DLD1 (cell line): ENCODE measurements around the gene THAP12.
"Not testable (repeated sequence)": the region's sequence is repeated elsewhere in the genome, so short reads cannot be mapped to it uniquely, and the experiment has no call there.

Experiments
- in situ Hi-C: cut with HindIII; loops from 2 replicates; pipeline ENCODE4 v1.10.0; 2017; ENCODE audit warnings: low sequenced_read_pairs

Gene THAP12, protein sequence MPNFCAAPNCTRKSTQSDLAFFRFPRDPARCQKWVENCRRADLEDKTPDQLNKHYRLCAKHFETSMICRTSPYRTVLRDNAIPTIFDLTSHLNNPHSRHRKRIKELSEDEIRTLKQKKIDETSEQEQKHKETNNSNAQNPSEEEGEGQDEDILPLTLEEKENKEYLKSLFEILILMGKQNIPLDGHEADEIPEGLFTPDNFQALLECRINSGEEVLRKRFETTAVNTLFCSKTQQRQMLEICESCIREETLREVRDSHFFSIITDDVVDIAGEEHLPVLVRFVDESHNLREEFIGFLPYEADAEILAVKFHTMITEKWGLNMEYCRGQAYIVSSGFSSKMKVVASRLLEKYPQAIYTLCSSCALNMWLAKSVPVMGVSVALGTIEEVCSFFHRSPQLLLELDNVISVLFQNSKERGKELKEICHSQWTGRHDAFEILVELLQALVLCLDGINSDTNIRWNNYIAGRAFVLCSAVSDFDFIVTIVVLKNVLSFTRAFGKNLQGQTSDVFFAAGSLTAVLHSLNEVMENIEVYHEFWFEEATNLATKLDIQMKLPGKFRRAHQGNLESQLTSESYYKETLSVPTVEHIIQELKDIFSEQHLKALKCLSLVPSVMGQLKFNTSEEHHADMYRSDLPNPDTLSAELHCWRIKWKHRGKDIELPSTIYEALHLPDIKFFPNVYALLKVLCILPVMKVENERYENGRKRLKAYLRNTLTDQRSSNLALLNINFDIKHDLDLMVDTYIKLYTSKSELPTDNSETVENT

DNA sequence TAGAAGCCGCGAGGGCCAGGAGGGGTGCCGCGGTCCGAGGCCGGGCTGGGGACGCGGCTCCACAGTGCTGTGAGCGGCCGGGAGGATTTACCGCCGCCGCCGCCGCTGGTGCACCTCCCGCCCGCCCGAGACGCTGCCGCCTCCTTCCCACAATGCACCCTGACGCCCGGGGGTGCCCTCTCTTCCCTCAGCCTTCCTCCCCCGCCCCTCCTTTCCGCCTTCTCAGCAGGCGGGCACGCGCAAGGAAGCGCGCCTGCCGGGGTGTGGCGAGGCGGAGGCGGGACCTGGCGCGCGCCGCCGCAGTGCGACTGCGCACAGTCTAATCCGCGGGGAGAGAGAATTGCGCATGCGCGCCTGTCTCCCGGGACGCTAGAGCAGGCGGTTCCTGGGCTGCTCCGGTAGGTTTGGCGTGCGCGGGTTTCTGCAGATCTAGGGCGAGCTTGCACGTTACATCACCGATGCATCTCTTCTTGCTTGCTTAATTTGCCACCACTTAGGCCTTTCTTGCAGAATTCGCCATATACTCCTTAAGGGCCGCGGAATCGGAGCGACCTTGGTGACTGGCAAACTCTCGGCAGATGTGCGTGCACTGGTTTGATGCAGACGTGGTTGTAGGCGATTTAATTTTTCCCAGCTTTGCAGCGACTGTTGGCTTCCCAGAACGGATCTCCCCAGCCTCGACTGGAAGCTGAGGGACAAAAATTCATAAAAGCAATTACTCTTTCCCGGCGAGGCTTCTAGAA, at the start of gene THAP12, which contains the start of gene GVQW3:
Gene THAP12 (minus strand): TSS at position 156 of the 743 bp plus-strand sequence. CDS start 296 bp downstream, outside the sequence.
Gene GVQW3 (plus strand): TSS at position 347 of the 743 bp plus-strand sequence. CDS start 506 bp downstream, outside the sequence.
- in situ Hi-C loops = no loop called here

DNA sequence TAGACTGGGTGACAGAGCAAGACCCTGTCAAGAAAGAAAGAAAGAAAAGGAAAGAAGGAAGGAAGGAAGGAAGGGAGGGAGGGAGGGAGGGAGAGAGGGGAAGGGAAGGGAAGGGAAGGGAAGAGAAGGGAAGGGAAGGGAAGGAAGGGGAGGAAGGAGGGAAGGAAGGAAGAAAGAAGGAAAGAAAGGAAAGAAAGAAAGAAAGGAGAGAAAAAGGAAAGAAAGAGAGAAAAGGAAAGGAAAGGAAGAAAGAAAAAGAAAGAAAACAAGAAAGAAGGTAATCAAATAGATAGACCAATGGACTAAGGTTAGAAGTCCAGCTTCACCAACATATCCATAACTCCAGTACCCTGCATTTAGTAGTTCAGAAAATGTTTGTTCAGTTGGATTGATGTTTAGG, 45.7 kb upstream of the THAP12 start:
- in situ Hi-C loops = no loop called here

DNA sequence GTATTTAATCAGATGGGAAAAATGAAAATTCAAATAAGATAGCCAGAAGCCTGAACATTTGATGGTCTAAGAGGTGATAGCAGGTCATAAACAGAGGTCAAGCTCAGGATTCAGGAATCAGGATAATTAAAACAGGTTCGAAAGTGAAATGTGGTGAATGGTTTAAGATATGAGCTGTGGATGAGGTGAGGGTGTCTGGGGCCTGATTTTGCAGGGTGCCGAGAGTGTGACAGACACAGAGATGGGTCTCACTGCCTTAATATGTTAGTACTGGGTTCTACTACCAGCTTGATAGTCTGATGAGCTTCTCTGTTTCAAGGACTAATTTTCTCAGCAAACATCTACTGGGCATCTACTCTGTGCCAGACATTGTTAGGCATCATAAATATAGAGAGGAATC, 44.0 kb upstream of the THAP12 start:
- in situ Hi-C loops = no loop called here

DNA sequence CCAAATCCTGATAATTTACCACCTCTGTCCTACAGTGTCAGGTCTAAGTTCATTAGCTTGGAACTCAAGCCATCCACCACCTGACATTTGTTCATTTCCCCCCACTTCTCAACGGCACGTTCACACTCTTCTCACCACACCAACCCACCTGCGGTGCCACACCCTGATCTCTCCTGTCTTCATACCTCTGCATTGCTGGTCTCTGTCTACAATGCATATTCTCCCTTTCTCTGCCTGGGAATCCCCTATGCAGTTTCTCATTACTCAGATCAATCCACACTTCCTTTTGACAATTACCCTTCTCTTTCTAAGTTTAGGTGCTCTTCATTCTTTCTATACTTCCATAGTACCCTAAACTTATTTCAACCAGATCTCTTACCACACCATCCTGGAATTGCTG, 43.4 kb upstream of the THAP12 start:
- in situ Hi-C loops = no loop called here

DNA sequence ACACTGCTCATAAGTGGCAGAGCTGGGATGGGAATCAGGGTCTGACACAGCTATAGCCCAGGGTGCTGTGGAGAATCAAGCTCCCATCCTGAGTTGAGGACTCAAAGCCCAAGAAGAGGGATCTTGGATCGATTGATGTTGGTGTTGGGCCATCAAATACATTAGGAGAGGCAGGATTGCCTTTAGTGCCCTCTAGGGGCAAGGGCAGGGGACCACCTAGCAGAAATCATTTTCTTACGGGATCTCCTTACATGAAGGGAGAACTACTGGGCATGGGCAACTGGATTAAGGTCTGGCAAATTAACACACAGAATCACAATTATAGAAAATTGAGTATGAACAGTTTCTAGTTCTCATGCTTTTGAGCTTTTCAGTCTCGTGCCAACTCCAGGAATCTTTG, 39.0 kb upstream of the THAP12 start:
- in situ Hi-C loops = no loop called here

DNA sequence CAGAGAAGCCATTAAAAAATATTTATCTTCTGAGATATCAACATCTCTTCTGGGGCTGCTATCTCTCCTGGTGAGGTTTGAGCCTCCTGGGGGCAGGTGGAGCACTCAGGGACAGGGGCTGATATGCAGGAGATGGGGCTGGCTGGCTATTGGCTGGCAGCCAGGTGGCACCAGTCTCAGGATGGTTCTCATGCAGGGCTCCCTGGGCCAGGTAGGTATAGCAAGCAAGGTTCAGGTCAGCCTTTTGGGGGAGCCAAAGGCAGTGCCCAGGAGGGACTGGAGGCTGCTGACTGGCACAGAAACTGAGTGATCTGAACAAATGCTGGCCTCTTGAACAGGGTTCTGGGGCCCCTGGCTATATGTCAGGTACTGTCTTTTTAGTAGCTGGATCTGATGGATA, 34.1 kb upstream of the THAP12 start:
- in situ Hi-C loops = no loop called here

DNA sequence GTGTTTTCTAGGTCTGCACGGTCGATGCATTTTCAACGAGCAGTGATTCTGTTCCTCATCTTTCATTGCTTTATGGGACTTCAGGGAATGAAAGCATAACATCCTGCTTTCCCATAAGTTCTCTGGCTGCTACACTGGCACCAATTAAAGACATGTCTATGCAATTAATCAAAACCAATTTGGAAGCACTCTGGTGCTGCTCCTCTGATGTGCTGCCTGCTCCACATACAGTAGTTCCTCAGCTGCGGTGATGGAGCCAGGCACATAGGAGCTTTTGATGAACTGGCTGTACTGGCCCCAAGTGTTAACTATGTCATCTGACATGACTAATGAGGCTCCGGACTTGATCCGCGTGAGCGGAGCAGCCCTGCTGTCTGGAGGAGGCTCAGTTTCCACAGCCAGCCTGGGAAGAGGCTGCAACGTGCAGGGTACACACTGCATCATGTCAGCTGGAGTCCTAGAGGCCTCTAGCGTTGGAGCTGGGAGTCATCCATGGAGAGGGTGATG, 30.0 kb upstream of the THAP12 start:
- in situ Hi-C loops = no loop called here

DNA sequence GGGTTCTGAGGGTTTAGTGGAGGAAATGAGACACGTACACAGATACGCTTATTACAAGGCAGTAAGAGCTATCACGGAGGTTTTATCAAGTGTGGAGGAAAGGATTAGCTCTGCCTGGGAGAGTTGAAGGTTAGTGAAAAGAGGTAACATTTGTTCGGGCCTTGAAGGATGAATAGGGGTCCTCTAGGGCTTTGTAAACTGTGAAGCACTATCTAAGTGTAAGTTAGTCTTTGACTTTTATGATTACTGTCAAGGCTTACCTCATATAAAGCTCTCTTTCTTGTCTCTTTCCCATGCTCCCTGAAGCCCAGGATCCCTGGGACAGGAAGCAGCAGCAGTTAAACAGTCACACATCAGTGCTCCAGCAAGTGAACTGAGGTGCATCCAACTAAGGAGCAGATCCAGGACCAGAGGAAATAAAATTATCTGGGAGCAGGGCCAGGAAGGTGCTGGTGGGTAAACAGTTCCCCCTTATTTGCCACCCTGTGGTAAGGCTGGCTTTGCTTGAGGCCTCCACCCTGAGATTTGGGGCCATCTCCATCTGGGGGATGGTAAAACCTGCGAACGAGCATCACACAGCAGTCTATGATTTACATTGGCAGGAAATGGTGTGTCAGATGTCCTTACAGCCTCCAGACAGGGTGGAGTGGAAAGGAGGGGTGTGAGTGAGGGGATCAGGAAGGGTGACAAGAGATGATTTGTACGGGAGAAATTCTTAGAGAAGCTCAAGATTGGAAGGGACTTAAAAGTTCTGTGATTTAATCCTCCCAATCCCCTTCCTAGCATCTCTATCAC, 27.4 kb upstream of the THAP12 start:
- in situ Hi-C loops = no loop called here

DNA sequence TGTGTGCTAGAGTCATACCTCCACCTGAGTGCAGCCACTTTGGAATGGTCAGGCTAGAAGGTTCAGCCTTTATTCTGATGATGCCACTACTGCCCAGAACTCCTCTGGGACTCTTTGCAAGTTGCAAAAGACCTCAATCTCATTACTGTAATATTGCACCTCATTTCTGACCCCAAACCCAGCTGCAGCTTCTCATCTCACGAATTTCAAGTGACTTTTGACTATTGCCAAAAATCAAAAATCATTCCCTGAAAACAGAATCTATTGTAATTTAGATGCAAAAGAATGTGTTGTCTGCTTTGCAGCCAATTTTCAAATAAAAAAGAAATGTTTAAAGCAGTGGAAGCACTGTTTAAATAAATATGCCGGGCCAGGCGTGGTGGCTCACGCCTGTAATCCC, 25.4 kb upstream of the THAP12 start:
- in situ Hi-C loops = no loop called here

DNA sequence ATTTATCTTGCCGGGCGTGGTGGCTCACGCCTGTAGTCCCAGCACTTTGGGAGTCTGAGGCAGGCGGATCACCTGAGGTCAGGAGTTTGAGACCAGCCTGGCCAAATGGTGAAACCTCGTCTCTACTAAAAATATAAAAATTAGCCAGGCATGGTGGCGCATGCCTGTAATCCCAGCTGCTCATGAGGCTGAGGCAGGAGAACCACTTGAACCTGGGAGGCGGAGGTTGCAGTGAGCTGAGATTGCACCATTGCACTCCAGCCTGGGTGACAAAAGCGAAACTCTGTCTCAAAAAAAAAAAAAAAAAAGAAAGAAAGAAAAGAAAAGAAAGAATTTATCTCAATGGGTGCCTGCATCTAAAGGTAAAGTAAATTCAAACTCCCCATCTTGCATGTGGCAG, 20.6 kb upstream of the THAP12 start:
- in situ Hi-C loops = not testable (repeated sequence)

DNA sequence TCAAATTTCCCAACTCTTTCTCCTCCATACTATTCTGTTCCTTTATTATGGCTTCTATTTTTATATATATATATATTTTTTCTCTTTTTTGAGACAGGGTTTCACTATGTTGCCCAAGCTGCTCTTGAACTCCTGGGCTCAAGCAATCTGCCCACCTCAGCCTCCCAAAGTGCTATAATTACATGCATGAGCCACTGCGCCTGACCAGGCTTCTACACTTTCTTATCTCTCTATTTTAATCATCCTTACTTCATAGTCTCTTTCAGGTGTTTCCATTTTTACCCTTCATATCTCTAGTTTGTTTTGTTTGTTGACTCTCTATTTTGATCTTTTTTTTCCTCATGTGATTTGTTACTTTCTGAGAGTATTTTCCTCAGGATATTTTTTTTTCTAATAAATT, 20.0 kb upstream of the THAP12 start:
- in situ Hi-C loops = no loop called here

DNA sequence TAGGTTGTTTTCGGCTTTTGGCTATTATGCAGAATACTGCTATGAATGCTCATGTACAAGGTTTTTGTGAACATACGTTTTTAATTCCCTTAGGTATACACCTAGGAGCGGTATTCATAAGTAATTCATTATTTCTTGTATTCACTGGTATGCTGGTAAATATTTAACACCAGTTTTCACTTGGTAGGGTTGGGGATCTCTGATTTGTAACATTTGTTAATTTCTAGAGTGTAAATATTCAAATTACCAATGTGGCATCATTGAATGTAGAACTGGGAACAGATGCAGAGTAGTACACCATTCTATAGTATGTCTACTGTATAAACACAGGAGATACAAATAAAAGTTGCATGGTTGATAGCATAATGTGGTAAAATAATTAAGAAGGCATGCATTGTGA, 16.5 kb upstream of the THAP12 start:
- in situ Hi-C loops = no loop called here

DNA sequence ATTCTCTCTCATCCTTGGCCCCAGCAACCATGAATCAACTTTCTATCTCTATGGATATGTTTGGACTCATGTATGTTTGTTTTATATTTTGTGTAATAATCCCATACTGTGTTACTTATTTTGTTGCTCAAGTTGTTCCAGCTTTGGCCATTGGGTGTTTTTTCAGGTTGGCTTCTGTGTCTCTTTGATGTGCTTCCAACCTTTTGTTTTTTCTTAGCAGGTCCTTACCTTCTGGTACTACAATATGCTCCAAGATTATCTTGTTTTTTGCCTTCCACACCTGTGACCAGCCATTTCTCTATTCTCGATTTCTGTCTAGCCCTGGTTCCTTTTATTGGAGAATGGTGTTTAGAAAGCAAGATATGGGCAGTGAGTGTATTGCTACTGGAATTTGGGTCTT, 14.4 kb upstream of the THAP12 start:
- in situ Hi-C loops = no loop called here

DNA sequence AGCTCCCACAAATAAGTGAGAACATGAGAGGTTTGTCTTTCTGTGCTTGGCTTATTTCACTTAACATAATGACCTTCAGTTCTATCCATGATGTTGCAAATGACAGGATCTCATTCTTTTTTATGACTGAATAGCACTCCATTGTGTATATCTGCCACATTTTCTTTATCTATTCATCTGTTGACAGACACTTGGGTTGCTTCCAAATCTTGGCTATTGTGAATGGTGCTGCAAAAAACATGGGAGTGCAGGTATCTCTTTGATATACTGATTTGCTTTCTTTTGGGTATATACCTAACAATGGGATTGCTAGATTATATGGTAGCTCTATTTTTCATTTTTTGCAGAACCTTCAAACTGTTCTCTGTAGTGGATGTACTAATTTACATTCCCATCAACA, 13.5 kb upstream of the THAP12 start:
- in situ Hi-C loops = no loop called here

DNA sequence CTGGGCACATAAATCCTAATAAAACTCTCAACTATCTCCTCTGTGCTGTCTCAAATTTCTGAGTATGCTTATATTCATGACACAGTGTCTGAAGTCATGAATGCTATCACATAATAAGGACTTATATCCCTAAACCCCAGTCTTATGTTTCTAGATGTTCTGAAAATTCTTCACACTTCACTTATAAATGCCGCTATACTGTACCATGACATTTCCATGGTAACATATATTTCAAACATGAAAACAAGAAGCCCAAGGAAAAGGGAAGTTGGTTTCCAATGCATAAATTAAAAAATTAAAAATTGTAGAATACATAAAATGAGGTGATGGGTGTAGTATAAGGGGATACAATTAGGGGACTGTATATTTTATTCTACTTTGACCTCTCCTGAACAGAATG, 11.9 kb upstream of the THAP12 start:
- in situ Hi-C loops = no loop called here

DNA sequence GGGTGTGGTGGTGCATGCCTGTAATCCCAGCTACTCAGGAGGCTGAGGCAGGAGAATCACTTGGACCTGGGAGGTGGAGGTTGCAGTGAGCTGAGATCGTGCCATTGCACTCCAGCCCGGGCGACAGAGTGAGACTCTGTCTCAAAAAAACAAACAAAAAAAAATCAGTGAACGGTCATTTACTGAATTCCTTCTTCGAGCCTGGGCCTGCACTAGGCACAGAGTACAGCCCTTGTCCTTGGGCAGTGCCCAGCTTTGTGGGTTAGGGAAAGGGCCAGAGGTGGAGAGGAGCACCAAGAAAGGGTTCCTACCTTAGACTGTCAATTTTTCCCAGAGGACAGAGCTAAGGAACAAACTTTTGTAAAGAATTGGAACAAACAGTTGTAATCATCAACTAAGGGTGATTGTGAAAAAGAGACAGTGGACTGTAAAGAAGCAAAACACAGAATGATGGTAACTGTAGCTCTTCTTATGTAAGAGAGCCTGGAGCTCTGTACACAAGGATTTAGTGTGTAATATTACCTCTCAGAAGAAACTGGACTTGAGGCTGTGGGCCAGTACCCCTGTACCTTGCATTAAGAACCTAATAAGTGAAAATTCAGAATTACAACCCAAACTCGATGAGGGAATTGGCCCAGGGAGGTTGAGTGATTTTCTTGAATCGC, 11.0 kb upstream of the THAP12 start:
- in situ Hi-C loops = no loop called here

DNA sequence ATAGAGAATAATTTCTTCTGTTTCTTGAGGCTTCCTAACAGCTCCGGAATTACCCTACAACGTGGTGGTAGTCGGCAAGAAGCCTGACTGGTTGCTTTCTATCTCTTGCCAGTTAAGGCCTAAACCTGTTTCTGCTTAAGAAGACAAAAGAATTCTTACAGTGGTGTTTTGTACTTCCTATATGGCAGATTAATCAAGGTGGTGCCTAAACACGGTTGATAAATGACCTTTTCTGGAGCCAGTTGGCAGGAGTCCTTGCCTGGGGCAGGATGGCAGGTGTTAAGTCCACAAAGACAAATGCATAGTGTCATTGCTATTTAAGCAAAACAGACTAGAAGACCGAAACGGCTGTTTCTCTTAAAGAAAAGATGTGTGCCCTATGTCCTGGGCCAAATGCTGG, 10.1 kb upstream of the THAP12 start:
- in situ Hi-C loops = no loop called here

DNA sequence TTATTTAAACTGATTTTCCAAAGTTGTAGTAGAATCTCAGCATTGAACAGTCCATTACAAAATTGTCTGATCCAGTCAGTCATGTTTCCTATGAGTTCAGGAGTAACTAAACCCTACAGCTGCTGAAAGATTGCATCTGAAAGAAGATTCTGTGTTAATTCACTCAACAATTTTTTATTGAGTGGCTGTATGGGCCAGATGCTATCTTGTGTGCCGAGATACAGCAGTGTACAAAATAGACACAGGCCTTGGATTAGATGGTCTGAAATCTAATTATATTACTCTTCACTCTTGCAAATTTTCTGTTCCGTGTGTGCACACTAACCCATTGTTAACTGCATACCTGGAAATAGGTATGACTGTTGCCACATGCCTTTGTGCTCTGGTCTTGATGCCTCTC, 7.5 kb upstream of the THAP12 start:
- in situ Hi-C loops = no loop called here

DNA sequence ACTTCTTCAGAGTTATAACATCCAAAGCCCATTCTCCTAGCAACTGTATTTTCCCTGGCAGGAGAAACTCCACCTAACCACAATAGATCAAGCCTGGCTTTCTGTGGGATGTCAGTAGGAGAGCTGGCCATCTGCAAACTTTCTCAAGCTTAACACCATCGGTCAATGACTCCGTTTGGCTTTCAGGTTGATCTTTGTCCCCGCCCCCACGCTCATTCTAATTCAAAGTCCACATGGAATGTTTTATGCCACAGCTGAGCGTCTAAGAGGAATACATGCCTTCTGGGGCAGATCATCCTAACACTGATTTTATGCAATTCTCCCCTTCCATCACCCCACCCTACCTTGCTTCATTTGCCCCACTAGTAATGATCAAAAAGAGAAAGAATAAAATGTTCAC, 5.0 kb upstream of the THAP12 start:
- in situ Hi-C loops = no loop called here

DNA sequence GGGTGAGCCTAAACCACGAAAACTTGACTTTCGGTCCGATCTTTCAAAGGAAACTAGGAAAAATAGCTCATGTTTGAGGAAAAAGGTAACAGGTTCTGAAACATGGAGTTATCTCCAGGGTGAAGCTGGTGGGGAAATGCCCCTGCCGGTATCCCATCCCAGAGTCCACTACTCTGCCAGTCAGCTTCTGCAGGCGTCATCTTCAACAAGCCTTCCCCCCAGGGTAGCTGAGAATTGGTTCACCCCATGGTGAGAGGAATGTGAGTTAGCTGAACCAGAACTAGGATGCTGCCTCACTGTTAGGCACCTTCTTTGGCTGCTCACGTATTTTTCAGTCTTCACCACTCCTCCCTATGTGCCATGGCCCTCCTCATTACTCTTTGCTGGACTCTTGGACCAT, 1.3 kb upstream of the THAP12 start:
- in situ Hi-C loops = no loop called here
